GM13977 (cell line): ENCODE measurements around the gene IFFO2.

ENCODE experiments used
- DNase-seq: peaks from one replicate; pipeline ENCODE4 v3.0.0; 2012; ENCODE audit warnings: low spot score
- in situ Hi-C: fragments of 300-500 bp; cut with MboI; formaldehyde crosslinking; loops from one replicate; pipeline ENCODE4 v1.12.0; 2022; ENCODE audit warnings: low sequenced_read_pairs, low pct_unique_long_range_greater_than_20kb, mixed read lengths, inconsistent platforms; ENCODE audit not compliant: unreplicated experiment
- TF ChIP-seq, protein P1 (sequence below): IDR thresholded peaks from 2 replicates; pipeline ENCODE4 v1.5.1; 2012; ENCODE audit warnings: mild to moderate bottlenecking, control low read depth; ENCODE audit not compliant: insufficient read depth; ENCODE audit errors: extremely low read depth, missing control alignments

IFFO2 gene

GRCh38 chr1:18879215-18879790 lies 77.2 kb downstream of the IFFO2 start:
- TF ChIP-seq, protein P1, sequence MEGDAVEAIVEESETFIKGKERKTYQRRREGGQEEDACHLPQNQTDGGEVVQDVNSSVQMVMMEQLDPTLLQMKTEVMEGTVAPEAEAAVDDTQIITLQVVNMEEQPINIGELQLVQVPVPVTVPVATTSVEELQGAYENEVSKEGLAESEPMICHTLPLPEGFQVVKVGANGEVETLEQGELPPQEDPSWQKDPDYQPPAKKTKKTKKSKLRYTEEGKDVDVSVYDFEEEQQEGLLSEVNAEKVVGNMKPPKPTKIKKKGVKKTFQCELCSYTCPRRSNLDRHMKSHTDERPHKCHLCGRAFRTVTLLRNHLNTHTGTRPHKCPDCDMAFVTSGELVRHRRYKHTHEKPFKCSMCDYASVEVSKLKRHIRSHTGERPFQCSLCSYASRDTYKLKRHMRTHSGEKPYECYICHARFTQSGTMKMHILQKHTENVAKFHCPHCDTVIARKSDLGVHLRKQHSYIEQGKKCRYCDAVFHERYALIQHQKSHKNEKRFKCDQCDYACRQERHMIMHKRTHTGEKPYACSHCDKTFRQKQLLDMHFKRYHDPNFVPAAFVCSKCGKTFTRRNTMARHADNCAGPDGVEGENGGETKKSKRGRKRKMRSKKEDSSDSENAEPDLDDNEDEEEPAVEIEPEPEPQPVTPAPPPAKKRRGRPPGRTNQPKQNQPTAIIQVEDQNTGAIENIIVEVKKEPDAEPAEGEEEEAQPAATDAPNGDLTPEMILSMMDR = no peak
- in situ Hi-C loops = no loop called here
- no peak for DNase-seq

- in situ Hi-C loops = no loop called here
- no peak for DNase-seq
- TF ChIP-seq, protein P1 = no peak
Observed at GRCh38 chr1:18878538-18879214, 77.8 kb downstream of the IFFO2 start.

- no peak for DNase-seq
- in situ Hi-C loops = no loop called here
- TF ChIP-seq, protein P1 = no peak
Observed at GRCh38 chr1:18877282-18877681, 79.2 kb downstream of the IFFO2 start.

DNA sequence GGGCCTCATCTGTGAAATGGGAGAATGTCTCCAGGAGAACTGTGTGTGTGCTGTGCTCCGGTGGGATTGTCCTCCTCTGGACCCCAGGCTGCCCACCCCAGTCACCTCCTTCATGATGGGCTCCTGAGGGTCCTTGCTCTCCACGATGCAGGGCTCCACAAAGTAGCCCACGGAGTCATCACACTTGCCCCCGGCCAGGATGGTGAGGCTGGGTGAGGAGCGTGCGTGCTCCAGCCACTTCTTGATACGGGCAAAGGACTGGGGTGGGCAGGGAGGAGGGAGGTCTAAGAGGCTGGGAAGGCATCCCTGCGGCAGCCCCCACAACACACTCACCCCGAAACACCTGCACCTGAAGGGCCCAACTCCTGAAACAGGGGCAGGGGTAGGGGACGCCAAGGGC lies 80.3 kb downstream of the IFFO2 start:
- no peak for DNase-seq
- TF ChIP-seq, protein P1 = no peak
- in situ Hi-C loops = no loop called here

GRCh38 chr1:18875796-18876128 lies 80.7 kb downstream of the IFFO2 start:
- DNase-seq = no peak
- TF ChIP-seq, protein P1 = no peak
- in situ Hi-C loops = no loop called here

DNA sequence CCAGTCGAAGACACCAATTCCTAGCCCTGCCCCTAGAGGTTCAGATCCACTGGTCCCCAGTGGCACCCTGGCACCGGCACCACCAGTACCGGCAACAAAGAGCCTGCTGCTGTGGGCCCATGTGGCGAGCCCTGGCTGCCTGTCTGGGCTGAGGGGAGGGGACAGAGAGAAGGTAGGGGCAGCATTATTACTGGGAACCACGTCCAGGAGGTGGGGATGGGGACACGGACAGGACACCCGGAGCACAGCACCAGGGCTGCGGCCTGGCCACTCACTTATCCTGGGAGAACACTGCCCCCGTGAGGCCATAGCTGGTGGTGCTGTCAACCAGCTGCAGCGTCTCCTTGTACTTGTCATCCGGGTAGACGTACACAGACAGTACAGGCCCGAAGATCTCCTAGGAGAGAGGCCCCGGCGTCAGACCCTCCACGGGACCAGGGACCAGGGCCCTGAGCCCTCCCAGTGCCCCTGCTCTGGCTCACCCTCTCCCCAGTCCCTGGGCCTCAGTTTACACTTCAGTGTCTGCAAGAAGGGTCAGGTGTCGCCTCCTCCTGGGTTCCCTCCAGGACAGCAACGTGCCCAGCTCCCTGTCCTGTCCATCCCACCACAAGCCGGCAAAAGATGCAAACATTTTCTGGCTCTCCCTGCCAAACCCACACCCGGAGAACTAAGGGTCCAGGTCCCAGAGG lies 81.2 kb downstream of the IFFO2 start:
- DNase-seq = peak; percentile 89
- in situ Hi-C loops = no loop called here
- TF ChIP-seq, protein P1 = peak; percentile 80
